Activated CD4-positive, alpha-beta T cell treated with anti-CD3 and anti-CD28 coated beads for 4 hours (primary cell): ENCODE data around the gene C3orf52.

Source experiments
- DNase-seq, 2 donors: peaks; one replicate each; pipeline ENCODE4 v3.0.0-alpha.2; 2020

The C3orf52 gene

GRCh38 chr3:112086875-112087524 is 811 bp downstream of the C3orf52 start:
- DNase-seq = no peak

GRCh38 chr3:112087746-112088145 is 1.6 kb downstream of the C3orf52 start:
- DNase-seq = no peak

DNA sequence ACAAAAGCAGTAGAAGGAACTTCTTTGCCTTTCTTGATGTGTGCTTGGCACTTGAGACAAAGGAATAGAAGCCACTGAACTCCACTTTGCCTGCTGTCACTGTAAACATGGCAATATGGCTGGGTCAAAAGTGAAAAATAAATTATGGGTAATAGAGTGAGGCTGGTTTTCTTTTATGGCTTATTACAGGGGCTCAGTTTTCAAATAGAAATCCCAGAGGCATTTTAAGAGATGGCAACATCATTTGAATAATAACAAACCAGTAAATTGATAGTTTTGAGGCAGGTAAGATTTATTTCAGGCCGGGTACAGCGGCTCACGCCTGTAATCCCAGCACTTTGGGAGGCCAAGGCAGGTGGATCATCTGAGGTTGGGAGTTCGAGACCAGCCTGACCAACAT is 2.8 kb downstream of the C3orf52 start:
- DNase-seq = no peak

GRCh38 chr3:112089956-112090886 is 4.0 kb downstream of the C3orf52 start:
- DNase-seq = no peak

DNA sequence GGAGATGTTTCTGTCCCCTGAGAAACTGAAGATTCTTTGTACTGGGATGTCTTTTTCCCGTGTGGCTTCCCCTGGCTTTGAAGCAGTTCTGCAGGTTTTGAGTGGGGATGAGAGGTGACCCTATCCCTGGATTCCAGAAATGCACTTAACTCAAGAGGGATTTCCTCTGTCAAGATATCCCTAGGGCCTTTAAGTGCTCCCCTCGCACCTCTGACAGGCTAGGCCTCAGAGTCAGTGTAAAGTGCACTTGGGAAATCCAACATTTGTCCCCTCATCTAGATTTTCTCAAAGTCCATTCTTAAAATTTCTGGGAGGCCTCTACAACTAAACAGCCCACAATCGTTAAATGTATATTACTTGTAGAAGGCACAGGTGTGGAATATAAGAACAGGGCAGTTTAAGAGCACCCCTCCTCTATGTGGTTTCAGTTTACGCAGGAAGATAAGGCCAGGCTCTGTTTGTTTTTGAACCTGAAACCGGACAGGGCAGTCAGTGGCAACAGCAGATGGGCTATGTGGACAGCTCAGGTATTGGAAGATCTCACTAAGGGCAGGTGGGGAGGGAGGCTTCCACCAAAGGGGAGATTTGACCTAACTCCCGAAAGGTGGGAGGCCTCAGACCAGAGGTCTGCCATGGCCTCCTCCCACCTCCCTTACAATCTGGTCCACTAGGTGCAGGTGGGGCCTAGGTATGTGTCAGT is 4.8 kb downstream of the C3orf52 start:
- DNase-seq = no peak

GRCh38 chr3:112092496-112093179 is 6.4 kb downstream of the C3orf52 start:
- no peak for DNase-seq

DNA sequence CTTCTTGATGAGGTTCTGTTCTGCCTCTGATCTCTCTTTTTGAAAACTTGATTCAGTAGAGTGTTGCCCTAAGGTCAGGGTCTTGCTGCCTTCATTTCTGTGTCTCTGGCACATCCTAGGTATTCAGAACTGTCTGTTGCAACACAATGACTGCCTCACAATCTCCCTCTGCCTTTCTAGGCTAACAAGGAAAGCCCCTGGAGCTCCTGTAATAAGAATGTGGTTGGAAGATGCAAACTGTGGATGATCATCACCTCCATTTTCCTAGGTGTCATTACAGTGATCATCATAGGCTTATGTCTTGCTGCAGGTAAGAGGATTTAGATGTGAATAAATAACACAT is 7.0 kb downstream of the C3orf52 start:
- DNase-seq = no peak

GRCh38 chr3:112095731-112096130 is 9.5 kb downstream of the C3orf52 start:
- no peak for DNase-seq

DNA sequence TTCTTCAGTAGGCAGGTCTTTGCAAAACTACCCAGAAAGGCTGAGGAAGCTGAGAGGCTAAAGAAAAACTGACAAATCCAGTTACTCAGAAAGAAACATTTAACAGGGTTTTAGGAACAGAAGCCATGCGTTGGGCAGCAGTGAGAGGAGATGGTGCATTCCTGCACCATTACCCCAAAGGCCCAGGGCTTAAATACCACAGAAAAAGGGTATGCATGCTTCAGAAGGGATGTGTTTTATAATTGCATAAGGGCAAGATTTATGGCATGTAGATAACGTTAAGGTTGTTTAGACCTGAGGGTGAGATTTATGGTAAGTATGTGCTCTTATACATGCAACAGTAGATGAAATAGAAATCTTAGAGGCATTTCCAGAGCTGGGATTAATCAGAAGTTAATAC is 10.0 kb downstream of the C3orf52 start:
- no peak for DNase-seq

- peak in 1 of 2 donors; percentile 28 for DNase-seq
Observed at GRCh38 chr3:112097378-112097777, 11.2 kb downstream of the C3orf52 start.

DNA sequence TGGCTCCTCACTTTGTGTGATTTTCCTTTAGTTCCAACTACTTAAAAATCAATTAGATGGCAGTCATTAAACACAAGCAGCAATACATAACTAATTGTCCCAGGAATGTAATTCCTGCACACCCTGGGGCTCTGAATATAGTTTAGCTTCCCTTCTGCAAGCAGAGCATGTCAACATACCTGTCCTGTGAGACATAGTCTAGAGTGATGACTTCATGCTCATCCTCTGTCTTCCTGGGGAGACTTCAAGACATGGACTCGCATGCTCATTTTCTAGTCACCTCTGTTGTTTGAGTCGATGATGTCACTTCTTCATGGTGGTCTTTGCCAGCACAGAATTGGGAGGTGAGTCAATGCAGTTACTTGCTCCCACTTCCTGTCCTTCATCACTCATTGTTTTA is 15.7 kb downstream of the C3orf52 start:
- DNase-seq = no peak

DNA sequence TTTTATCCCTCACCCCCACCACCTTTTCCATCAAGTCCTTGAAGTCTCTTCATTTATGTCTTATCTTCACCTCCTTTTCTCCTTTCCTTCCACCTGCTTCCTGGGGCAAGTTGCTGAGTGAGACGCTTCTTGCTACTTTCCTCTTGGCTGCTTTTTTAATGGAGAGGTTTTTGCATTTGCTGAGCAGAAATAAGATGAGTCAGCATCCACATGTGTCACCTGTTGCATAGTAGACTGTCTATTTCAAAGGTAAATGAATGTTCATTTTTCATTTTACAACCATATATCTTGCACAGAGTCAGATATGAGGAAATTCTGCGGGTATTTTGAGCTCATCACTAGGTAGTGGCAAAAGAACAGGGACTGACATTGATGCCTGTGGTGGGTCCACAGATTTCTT is 18.6 kb downstream of the C3orf52 start:
- no peak for DNase-seq

DNA sequence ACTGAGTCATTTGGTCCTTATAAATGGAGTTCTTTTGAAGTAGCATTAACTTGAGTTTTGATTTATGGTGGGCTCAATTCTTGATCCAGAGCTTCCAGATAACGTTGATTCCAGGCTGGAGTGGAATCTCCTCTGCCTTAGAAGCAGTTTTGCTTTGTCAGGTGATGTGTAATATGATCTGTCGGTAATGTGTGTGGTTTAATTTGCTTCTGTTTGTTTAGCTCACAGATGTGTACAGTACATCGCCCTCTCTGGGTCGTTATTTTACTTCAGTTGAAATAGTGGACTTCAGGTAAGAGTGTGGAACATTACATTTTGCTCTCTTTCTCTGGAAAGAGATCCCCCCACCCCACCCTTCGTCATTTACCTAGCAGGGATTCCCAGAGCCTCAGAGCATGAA is 23.1 kb downstream of the C3orf52 start:
- no peak for DNase-seq

GRCh38 chr3:112111785-112112402 is 25.7 kb downstream of the C3orf52 start:
- peak; percentile 61 to 70 for DNase-seq

DNA sequence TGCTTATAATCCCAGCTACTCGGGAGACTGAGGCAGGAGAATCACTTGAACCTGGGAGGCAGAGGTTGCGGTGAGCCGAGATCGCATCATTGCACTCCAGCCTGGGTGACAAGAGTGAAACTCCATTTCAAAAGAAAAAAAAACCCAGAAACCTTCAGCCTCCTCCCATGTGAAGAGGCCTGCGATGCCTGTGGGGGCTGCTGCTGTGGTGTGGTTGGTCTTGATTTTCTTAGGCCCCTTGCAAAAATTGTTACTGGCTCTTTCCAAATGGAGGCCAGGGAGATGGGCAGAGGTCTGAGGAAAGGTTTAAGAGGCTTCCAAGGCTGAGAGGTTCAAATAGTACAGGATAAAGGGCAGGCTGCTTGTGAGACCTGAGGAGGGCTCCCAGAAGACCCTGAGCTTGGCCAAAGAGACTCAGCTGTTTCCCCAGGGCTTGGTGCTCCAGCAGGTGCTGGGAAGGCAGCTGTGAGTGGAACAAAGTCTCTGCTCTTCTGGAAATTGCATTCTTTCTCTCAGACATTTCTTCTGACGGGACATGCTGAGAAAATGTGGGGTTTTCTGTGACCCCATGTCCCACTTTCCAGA is 28.5 kb downstream of the C3orf52 start:
- no peak for DNase-seq

DNA sequence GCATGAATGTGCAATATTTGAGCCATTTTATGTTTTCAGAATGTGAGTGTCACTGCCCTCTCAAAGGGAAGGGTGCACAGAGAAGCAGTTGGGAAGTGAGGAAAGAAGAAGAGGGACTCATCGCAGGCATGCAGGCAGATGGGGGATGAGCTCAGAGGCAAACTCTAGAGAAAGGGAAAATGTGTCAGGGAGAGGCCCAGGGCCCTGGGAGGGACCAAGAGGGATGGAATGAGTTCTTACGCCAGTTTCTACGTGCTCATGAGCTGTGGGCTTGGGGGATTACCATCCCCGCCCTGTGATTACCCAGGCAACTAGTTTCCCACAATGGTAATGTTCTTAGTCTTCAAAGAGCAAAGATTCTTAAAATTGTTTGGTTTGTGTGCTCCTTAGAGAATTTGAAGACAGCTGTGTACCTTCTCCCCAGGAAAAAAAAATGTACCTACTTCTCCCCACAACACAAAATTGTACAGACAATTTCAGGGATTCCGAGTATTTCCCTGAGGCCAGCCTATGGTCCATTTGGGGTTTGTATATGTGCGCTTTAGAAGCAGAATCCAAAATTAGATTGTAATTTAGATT is 29.1 kb downstream of the C3orf52 start:
- DNase-seq = no peak

GRCh38 chr3:112115806-112116383 is 29.7 kb downstream of the C3orf52 start:
- no peak for DNase-seq

- DNase-seq = no peak
Observed at GRCh38 chr3:112116748-112117186, 30.6 kb downstream of the C3orf52 start.

DNA sequence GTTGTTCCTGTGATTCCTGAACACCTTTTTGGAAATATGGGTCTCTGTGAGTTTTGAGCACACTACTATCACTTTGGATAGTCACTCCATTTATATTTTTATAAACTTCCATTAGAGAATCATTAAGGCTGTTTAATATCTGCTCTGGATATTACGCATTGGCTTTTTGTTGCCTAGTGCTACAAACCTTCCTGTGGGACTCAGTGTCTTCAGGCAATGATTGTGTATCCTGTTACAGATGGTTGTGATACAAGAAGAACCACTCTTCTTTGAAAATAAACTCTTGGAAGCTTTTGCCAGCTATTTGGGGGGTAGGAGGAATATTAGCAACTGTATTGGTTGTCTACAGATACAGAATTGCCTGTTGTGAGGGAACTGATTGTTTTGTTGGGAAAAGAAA is 31.2 kb downstream of the C3orf52 start:
- no peak for DNase-seq

DNA sequence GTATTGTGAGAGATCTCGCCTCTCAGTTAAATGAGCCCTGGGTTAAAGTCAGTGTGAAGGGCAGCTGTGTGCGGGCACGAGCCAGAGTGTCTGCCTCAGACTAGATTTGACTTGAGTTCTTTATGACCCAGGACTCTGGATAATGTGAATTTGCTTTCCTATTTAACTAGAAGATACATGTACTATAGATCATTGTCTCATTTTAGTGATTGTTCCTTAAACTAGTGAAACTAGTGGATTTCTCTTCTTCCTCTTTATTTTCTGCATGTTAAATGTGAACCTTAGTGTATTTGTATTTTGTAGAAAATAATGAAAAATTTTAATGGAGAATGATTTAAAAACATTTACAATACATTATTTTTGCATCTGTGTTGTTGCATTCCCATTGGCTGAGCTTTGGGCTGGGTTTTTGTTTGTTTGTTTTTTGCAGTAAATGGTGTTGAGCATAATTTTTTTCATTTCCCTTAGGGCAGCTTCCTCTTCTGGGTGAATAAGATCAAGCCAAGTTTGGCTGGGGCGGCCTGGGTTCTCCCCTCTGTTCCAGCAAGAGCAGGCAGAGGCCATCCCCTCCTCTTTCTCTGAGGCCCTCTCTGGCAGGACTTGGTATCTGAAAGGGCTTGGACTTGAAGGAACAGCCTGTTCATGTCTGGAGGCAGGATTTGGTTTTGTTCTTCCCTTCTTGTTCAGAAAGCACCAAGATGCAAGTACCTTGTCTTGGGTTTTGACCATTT is 31.8 kb downstream of the C3orf52 start:
- DNase-seq = no peak
